HepG2 (cell line): ENCODE data around the gene RNF213. TPM values are rescaled to one million over a fixed set of nuclear protein-coding genes. Genes with fewer than 3 reads are reported as not detected.

ENCODE experiments used
- AFF4 ChIP-seq: sonication (generic); formaldehyde crosslinking; IDR thresholded peaks from 2 replicates; pipeline ENCODE4 v1.4.0; 2020; ENCODE audit warnings: missing genetic modification reagents
- ARID3A ChIP-seq: IDR thresholded peaks from 2 replicates; pipeline ENCODE4 v1.6.1; 2012; ENCODE audit warnings: low read depth, low read length, improper control_type of control experiment
- CAMTA2 ChIP-seq: sonication (generic); formaldehyde crosslinking; IDR thresholded peaks from 2 replicates; pipeline ENCODE4 v1.4.0; 2020; ENCODE audit warnings: mild to moderate bottlenecking, missing genetic modification reagents, borderline replicate concordance
- FOSL2 ChIP-seq: sonication (generic); formaldehyde crosslinking; IDR thresholded peaks from 2 replicates; pipeline ENCODE4 v1.4.0; 2020; ENCODE audit warnings: missing genetic modification reagents
- GPN1 ChIP-seq: sonication (generic); formaldehyde crosslinking; IDR thresholded peaks from 2 replicates; pipeline ENCODE4 v1.5.1; 2020; ENCODE audit warnings: missing genetic modification reagents, borderline replicate concordance
- NCOA2 ChIP-seq: sonication (generic); formaldehyde crosslinking; IDR thresholded peaks from 2 replicates; pipeline ENCODE4 v1.8.0; 2022; ENCODE audit warnings: inconsistent platforms
- PLSCR1 ChIP-seq: sonication (generic); formaldehyde crosslinking; IDR thresholded peaks from 2 replicates; pipeline ENCODE4 v1.5.0; 2020; ENCODE audit warnings: missing genetic modification reagents, mild to moderate bottlenecking, borderline replicate concordance
- SMAD9 ChIP-seq: sonication (generic); formaldehyde crosslinking; IDR thresholded peaks from 2 replicates; pipeline ENCODE4 v1.5.1; 2020; ENCODE audit warnings: mild to moderate bottlenecking, missing genetic modification reagents
- SP5 ChIP-seq: IDR thresholded peaks from 2 replicates; pipeline ENCODE4 v1.6.1; 2016; ENCODE audit warnings: low read depth, borderline replicate concordance
- TOPORS ChIP-seq: sonication (generic); formaldehyde crosslinking; IDR thresholded peaks from 2 replicates; pipeline ENCODE4 v1.8.0; 2023; ENCODE audit warnings: mild to moderate bottlenecking, missing genetic modification reagents
- ZFP1 ChIP-seq: IDR thresholded peaks from 2 replicates; pipeline ENCODE4 v1.6.1; 2016
- ZNF30 ChIP-seq: sonication (generic); formaldehyde crosslinking; IDR thresholded peaks from 2 replicates; pipeline ENCODE4 v1.5.0; 2020; ENCODE audit warnings: mild to moderate bottlenecking, missing genetic modification reagents
- ZNF567 ChIP-seq: sonication (generic); formaldehyde crosslinking; IDR thresholded peaks from 2 replicates; pipeline ENCODE4 v1.8.1; 2023; ENCODE audit warnings: mild to moderate bottlenecking, missing genetic modification reagents, borderline replicate concordance
- ZNF589 ChIP-seq: sonication (generic); formaldehyde crosslinking; conservative IDR thresholded peaks from 2 replicates; pipeline ENCODE4 v1.8.0; 2022; ENCODE audit warnings: mild to moderate bottlenecking, moderate library complexity, missing genetic modification reagents
- ZNF597 ChIP-seq: sonication (generic); formaldehyde crosslinking; IDR thresholded peaks from 2 replicates; pipeline ENCODE4 v1.5.0; 2020; ENCODE audit warnings: missing genetic modification reagents
- polyA plus RNA-seq, 8 experiments: library from polyadenylated mRNA; depleted of rRNA in 3 of 8; stranded (reverse) in 7 of 8; unstranded in 1 of 8; fragments of >200 nt; fragmentation: Illumina TruSeq in 4 of 8; extraction: Trizol in 4 of 8; gene quantifications; 2 replicates each; pipeline versions ENCODE4 v1.2.1 to v1.2.3, GENCODE V29; 2011 to 2016; ENCODE audit warnings: low read depth in 4 of 8, missing spikeins in 1 of 8, mixed read lengths in 1 of 8; ENCODE audit not compliant: insufficient read depth in 1 of 8
- total RNA-seq, 5 experiments: library from RNA; depleted of rRNA; stranded (reverse); fragments of >200 nt; fragmentation: Illumina TruSeq; extraction: Trizol; gene quantifications; 2 replicates each; pipeline ENCODE4 v1.2.3, GENCODE V29; 2016; ENCODE audit warnings: low read depth in 1 of 5
- TF ChIP-seq, protein P1 (sequence below): sonication (generic); formaldehyde crosslinking; IDR thresholded peaks from 2 replicates; pipeline ENCODE4 v1.8.0; 2022; ENCODE audit warnings: missing genetic modification reagents, mild to moderate bottlenecking, moderate library complexity, borderline replicate concordance
- TF ChIP-seq, protein P2 (sequence below): sonication (generic); formaldehyde crosslinking; IDR thresholded peaks from 2 replicates; pipeline ENCODE4 v1.4.0; 2020; ENCODE audit warnings: missing genetic modification reagents

RNF213 gene
- total and polyA plus RNA-seq, 2 of the 13 experiments (the other 11 are each of a cell fraction or from before 2014, with no cell fraction given) = 38.6 to 38.7 TPM

DNA sequence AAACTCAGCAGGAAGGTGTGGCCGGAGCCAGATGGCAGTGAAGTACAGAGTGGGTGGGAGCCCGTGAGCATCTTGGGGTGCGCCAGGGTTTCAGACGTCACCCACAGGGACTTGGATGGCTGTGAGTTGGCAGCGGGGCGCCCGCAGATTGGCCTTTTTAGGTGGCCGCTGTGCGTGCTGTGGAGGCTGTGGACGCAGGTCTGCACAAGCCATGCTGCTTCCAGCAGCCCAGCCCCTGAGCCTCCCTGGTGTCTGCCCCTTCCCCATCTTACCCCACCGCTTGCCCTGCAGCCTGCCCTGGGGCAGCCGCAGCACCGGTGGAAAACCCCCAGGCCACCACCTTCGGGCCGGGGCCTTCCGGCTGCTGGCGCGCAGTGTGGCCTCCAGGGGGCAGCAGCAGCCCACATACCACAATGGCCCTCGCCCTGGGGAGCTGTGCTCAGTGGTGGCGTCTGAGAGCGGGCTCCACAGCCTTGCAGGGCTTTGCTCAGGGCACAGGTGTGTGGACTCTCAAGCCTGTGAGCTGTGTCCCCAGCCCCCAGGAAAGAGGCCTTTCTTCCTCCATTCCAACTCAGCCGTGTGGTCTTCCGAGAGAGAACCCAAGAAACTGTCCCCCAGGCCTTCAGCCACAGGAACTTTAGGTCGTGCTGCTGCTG, 166.1 kb downstream of the RNF213 start (continued):
- TF ChIP-seq AFF4 (CRISPR knock-in tag) (no peak), ZFP1 (no peak), GPN1 (CRISPR knock-in tag) (no peak), ZNF597 (CRISPR knock-in tag) (no peak), TOPORS (CRISPR knock-in tag) (no peak), ZNF589 (CRISPR knock-in tag) (no peak), ARID3A (no peak), NCOA2 (CRISPR knock-in tag) (peak; percentile 36; the same call in 1 of the 2 replicates), CAMTA2 (CRISPR knock-in tag) (no peak), SMAD9 (CRISPR knock-in tag) (no peak), SP5 (0 out of 2 replicates have a peak, but pooled peaks have one; percentile 26), PLSCR1 (no peak), FOSL2 (CRISPR knock-in tag) (peak; percentile 42; the same call in 1 of the 2 replicates), ZNF30 (CRISPR knock-in tag) (no peak), ZNF567 (CRISPR knock-in tag) (peak; percentile 77; the same call in 1 of the 2 replicates)
- TF ChIP-seq, protein P1, sequence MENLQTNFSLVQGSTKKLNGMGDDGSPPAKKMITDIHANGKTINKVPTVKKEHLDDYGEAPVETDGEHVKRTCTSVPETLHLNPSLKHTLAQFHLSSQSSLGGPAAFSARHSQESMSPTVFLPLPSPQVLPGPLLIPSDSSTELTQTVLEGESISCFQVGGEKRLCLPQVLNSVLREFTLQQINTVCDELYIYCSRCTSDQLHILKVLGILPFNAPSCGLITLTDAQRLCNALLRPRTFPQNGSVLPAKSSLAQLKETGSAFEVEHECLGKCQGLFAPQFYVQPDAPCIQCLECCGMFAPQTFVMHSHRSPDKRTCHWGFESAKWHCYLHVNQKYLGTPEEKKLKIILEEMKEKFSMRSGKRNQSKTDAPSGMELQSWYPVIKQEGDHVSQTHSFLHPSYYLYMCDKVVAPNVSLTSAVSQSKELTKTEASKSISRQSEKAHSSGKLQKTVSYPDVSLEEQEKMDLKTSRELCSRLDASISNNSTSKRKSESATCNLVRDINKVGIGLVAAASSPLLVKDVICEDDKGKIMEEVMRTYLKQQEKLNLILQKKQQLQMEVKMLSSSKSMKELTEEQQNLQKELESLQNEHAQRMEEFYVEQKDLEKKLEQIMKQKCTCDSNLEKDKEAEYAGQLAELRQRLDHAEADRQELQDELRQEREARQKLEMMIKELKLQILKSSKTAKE (CRISPR knock-in tag) = no peak
- TF ChIP-seq, protein P2, sequence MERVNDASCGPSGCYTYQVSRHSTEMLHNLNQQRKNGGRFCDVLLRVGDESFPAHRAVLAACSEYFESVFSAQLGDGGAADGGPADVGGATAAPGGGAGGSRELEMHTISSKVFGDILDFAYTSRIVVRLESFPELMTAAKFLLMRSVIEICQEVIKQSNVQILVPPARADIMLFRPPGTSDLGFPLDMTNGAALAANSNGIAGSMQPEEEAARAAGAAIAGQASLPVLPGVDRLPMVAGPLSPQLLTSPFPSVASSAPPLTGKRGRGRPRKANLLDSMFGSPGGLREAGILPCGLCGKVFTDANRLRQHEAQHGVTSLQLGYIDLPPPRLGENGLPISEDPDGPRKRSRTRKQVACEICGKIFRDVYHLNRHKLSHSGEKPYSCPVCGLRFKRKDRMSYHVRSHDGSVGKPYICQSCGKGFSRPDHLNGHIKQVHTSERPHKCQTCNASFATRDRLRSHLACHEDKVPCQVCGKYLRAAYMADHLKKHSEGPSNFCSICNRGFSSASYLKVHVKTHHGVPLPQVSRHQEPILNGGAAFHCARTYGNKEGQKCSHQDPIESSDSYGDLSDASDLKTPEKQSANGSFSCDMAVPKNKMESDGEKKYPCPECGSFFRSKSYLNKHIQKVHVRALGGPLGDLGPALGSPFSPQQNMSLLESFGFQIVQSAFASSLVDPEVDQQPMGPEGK = peak; percentile 60
